Superior temporal gyrus (tissue), 1 donor: Measurements from ENCODE around the gene RASA4.
"Not testable (repeated sequence)": the region's sequence is repeated elsewhere in the genome, so short reads cannot be mapped to it uniquely, and the experiment has no call there.

Experiments
- DNase-seq: peaks from one replicate; pipeline ENCODE4 v3.0.0-alpha.2; 2016; ENCODE audit errors: extremely low spot score

The RASA4 gene

GRCh38 chr7:102606848-102607247 lies 9.7 kb downstream of the RASA4 start:
- DNase-seq: not testable (repeated sequence)

DNA sequence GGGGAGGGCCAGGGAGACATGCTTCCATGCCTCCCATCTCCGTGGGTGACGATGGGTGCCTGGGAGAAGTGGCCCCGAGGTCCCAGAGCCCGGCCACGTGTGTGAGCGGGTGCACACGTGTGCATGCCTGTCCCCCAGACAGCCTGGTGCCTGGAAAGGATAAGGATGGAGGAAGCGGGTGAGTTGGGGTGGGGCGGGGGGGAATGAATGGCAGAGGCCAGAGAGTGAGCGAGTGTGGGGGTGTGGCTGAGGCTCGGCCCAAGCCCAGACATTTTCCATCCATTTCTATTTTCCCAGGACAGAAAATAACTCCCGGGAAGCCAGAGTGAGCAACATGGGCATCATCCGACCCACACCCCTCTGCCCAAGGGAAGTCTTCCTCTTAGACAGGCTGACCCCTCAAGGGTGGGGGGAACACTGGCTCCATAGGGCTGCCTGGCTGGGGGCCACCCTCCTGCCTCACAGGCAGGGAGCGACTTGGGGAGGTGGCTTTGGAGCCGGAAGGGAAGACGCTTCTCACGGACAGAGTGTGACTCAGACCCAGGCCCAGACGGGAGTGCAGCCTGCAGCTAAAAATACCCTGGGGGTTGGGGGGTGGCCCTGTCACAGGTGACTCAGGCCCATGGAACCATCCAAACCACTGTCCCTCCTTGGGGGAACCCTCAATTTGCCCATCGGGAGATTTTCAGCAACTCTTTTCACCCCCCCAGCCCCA lies 12.0 kb downstream of the RASA4 start:
- not testable (repeated sequence) for DNase-seq

GRCh38 chr7:102602317-102602716 lies 14.2 kb downstream of the RASA4 start:
- DNase-seq: not testable (repeated sequence)

- not testable (repeated sequence) for DNase-seq
Observed at GRCh38 chr7:102599699-102600098, 16.9 kb downstream of the RASA4 start.

GRCh38 chr7:102596036-102596435 lies 20.5 kb downstream of the RASA4 start:
- not testable (repeated sequence) for DNase-seq

DNA sequence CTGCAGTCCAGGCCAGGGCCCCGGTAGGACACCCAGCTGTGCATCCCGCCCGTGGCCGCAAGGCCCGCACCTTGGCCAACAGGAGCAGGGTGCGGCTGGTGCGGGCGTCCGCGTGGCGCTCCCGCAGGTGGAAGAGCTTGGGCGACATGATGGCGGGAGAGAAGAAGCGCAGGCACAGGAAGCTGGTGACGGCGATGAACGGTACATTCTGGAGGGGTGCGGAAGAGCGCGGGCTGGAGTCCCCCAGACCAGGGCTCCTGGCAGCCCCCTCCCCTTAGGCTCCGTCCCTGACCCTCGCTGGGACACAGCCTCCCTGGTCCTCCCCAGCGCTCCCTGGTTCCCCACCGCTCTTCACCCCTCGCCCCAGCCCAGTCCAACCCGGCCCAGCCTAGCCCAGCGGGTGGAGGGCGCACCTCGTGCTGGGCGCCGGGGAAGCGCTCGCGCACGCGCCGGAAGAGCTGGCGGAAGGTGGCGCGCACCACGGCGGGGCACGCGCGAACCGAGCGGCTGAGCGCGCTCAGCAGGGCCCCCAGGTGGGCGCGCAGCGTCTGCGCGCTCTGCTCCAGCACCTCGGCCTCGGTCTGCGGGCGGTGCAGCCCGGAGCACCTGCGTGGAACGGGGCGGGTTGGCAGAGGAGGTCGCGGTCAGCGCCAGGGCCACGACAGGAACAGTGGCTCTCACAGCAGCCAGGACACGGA lies 22.8 kb downstream of the RASA4 start:
- DNase-seq: not testable (repeated sequence)

GRCh38 chr7:102592477-102593019 lies 24.0 kb downstream of the RASA4 start:
- not testable (repeated sequence) for DNase-seq

DNA sequence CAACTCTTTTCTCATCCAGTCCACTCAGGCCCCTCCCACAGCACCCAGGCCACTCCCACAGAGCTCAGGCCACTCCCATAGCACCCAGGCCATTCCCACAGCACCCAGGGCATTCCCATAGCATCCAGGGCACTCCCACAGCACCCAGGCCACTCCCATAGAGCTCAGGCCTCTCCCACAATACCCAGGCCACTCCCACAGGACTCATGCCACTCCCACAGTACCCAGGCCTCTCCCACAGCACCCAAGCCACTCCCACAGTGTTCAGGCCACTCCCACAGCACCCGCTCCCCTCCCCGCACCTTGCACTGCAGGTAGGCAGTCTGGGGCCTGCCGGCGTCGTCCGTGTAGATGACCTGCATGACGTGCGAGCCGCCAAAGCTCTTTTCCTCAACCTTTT lies 26.7 kb downstream of the RASA4 start:
- DNase-seq: not testable (repeated sequence)

- DNase-seq: not testable (repeated sequence)
Observed at GRCh38 chr7:102583495-102583894, 33.1 kb downstream of the RASA4 start.

GRCh38 chr7:102581722-102582121 lies 34.8 kb downstream of the RASA4 start:
- DNase-seq: not testable (repeated sequence)

GRCh38 chr7:102578486-102578885 lies 38.1 kb downstream of the RASA4 start:
- not testable (repeated sequence) for DNase-seq

GRCh38 chr7:102577315-102578240 lies 39.0 kb downstream of the RASA4 start:
- DNase-seq: not testable (repeated sequence)

DNA sequence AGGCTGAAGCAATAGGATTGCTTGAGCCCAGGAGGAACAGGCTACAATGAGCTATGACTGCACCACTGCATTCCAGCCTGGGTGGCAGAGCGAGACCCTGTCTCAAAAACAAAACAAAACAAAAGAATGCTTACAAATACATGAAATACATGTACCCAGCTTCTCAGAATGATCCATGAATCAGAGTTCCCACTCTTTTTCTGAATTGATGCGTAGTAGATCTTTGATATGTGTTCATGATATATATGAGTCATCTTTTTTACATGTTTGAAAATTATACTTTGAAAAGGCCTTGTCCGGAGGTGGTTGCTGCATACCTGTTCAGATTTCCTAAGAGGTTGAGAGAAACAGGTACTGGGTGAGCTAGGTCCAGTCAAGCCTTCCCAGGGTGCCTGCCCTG lies 40.2 kb downstream of the RASA4 start:
- DNase-seq: not testable (repeated sequence)

DNA sequence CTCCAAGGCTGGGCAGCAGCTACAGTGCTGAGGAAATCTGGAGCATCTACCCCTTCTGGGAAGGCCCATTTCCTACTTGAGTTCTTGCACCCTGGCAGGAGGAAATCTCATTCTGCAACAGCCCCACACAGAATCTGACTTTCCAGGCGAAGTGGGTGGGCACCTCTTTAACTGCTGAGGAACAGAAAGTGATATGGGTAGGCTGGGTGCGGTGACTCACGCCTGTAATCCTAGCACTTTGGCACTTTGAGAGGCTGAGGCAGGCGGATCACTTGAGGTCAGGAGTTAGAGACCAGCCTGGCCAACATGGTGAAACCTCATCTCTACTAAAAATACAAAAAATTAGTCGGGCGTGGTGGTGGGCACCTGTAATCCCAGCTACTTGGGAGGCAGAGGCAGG lies 41.9 kb downstream of the RASA4 start:
- DNase-seq: not testable (repeated sequence)

DNA sequence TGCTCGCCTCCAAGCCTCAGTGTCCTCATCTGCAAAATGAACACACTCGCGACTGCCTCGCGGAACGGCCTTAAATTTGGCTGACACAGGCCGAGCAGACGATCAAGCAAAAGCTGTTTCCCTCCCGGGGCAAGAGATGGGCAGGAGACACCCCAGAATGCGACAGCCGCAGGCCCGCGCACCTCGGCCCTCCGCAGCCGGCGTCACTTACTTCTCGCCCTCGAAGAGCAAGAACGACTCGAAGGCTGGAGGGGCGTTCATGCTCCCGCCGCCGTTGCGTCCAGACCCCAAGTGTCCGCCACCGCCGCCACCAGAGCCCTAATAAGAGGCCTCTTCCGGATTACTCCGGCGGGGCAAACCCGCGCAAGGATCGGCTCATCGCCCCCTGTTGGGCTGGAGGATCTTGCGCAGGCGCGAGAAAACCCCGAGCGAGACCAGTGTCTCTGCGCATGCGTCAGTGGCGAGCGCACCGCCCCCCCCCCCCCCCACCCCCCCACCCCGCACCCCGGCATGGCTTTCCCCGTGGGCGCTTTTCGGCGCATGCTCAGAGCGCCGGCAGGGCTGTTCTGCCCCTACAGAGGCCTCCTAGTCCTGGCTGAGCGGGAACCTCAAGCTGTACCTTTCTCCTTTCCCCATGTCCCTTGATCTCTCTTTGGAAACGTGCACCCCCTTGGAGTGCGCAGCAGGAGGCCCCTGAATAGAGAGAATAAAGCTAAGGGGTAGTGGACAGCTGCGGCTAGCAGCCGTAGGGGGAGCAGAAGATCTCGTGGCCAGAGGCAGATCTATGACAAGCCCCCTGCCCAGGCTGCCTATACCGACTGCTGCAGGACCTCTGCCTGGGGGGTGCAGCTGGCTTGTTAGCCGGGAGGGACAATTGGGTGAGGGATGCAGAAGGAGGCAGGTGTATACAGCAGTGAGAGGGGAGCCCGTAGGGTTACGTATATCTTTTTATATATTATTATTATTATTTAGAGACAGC lies 44.0 kb downstream of the RASA4 start, which contains the start of gene POLR2J3:
Gene POLR2J3 (minus strand): TSS at position 323 of the 979 bp plus-strand sequence. CDS start 62 bp downstream, at position 261.
- DNase-seq: peak; percentile 95

DNA sequence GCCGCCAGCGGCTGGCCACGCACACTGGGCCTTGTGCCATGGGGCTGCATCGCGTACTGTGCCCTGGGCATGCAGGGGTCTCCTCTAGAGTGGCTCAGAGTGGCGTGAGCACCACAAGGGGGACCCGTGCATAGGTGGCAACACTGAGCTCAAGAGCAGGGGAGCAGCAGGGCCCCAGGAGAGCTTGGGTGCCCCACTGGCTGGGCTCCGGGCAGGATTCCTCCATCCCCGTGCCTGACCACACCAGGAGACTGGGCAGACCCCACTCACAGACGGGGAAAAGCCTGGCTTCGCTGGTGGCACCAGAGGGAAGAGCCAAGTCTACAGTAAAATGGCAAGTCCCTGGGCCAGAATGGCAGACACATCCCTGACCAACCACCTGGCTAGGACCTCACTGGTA lies 47.9 kb downstream of the RASA4 start:
- DNase-seq: not testable (repeated sequence)

GRCh38 chr7:102550808-102551422 lies 65.6 kb downstream of the RASA4 start, which contains the start of gene SPDYE2:
TSS of gene SPDYE2 (plus strand) at chr7:102551226. CDS start at chr7:102553256, 2,030 bp downstream.
- not testable (repeated sequence) for DNase-seq

DNA sequence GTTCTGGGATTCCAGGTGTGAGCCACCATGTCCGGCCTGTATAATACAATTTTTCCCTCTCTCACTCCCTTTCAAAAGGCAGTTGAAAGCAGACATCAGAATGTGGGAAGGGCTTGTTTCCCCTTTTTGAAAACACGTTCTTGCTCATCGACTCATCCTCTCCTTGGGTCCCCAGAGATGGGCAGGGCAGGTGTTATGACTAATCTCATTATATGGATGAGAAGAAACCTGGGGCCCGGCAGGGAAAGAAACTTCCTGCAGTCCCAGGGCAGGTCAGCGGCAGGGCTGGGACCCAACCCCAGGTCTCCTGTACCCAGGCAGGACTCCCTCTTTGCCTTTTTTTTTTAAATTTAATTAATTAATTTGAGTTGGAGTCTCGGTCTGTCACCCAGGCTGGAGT lies 70.2 kb downstream of the RASA4 start:
- not testable (repeated sequence) for DNase-seq

DNA sequence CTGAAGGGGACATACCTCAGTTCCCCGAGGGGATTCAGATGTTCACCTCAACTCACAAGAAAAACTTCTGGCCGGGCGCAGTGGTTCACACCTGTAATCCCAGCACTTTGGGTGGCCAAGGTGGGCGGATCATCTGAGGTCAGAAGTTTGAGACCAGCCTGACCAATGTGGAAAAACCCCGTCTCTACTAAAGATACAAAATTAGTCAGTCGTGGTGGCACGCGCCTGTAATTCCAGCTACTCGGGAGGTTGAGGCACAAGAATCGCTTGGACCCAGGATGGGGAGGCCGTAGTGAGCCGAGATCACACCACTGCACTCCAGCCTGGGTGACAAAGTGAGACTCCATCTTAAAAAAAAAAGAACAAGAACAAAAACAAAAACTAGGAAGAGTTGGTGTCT lies 71.3 kb downstream of the RASA4 start:
- DNase-seq: not testable (repeated sequence)

DNA sequence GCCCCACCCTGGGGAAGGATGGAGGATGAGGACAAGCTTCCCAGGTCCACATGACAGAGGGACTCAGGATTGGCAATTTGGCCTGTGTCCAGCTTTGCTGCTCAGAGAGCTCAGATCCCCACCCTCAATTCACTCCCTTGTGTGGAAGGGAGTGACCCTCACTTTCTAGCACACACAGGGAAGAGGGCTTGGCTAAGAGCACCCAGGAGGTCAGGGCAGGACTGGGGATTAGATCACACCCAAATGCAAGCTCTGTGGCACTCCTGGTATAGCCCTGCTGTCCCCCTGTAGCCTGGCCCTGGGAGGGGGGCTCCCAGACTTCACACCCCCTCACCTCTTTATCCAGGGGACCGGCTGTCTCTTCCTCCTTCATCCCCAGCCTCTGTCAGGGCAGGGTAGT lies 72.2 kb downstream of the RASA4 start:
- DNase-seq: not testable (repeated sequence)
